HG03039 (cell line): ENCODE data around the gene CARS1.
A peak's percentile ranks its signal among the peaks of the same experiment; 100 is the strongest.

ENCODE experiments used
- ATAC-seq: cut with Tn5 transposase; IDR thresholded peaks from one replicate; pipeline ENCODE4 v1.9.1; 2021; ENCODE audit warnings: mild to moderate bottlenecking, moderate library complexity; ENCODE audit not compliant: unreplicated experiment

CARS1 gene

DNA sequence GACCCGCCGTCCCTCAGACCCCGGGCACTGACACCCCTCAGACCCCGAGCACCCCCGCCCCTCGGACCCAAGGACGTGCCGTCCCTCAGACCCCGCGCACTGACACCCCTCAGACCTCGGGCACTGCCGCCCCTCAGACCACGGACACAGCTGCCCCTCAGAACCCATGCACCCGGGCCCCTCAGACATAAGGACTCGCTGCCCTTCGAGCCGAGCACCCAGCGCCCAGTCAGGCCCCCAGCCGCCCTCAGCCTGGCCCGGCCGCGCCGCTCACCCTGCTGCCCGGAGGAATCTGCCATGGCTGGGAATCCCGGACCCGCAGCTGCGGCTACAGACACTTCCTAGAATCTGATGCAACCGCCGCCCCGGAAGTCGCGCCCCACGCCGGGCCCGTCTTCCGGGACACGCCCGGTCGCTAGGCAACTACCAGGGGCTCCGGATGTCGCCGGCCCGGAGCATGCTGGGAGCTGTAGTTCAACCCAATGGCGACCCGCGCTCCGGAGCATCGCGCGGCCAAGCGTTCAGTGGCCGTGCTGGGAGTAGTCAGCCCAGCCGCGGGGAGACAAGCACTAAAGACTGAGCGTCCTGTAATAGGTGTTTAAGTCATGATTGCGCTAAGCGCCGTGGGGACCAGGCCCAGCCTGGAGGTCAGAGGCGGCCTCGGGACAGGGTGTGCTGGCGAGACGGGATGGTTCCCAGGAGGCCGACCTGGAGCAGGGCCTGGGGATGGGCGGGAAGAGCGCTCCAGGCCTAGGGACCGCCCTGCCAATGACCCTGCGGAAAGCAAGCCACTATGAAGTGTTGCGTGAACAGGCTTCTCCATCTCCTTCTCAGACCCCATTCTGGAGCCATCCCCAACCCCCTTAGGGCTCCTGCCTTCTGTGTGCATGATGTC, at the start of gene CARS1:
CARS1 (minus strand) TSS at position 355 of the 895 bp plus-strand sequence; CDS start at position 299, 56 bp downstream.
- ATAC-seq, result peak; percentile 97

DNA sequence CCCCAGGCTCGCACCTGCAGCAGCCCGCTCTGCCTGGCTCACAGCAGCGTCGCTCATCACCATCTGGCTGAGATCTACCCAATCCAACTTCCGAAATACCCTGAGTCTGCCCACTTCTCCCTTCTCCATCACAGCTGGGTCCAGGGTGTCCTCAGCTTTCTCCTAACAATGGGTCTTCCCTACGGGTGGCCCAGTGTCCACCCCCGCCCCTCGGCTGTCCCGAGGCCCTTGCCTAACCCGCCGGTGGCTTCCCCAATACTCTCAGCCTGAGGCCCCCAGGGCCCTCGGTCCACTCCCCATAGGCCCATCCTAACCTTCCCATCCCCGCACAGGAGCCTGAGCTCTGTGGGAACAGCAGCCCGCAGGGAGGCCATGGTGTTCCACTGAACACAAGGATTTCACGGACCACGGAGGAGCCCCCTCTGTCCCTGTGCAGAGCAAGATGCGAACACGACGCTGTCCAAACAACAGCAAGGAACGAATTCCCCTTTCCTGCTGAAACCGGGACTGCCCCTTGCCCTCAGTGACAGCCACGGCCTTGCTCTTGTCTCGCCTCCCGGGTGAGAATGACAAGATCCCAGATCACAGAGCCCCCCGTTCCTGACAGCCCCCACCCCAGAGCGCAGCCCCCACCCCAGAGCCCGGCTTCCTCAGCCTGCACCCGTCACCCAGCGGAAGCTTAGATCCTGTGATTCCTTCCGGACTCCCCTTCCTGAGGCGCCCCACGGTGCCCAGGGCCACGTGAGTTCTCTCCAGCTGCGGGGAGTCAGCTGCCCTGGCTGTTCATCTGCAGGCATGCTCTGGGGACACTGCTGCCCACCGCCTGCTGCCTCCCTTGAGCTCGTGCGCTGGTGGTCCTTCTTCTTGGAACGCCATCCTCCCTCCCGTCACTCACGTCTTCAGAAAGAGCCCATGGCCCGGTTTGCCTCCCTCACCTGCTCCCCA, 48.8 kb upstream of the CARS1 start:
- no peak for ATAC-seq

DNA sequence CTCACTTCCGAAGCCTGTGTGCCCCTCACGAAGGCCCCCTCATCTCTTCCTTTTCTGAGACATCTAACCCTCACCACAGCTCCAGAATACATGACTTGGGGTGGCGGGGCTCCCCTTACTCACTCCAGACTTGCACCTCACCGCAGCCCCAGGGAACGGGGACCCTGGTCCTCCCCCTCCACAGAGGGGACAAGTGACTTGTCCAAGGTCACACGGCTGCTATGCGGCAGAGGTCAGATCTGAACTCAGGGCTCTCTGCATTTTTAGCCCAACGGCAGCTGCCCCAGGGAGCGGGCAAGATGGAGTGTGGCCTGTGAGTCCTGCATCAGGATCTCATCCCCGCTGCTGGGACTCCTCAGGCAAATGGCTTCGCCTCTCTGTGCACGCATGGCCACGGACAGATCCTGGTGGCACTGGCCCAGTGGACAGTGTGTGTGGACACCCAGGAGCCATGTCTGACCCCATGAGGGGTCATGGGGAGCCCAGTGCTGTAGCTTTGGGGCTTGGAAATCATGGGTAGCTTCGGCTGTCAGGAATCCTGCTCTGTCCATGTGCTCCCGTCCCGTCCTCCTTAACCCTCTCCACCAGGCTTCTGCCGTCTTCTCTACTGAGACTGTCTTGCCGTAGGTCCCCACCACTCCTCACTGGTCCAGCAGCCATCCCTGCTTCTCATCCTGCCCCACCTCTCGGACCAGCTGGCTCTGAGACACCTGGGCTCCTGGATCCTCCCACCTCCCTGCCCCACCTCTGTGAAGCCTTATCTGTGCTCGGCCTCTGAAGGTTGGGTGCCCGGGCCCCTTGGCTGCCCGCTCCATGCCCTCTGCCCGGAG, 48.0 kb upstream of the CARS1 start:
- ATAC-seq, result no peak

DNA sequence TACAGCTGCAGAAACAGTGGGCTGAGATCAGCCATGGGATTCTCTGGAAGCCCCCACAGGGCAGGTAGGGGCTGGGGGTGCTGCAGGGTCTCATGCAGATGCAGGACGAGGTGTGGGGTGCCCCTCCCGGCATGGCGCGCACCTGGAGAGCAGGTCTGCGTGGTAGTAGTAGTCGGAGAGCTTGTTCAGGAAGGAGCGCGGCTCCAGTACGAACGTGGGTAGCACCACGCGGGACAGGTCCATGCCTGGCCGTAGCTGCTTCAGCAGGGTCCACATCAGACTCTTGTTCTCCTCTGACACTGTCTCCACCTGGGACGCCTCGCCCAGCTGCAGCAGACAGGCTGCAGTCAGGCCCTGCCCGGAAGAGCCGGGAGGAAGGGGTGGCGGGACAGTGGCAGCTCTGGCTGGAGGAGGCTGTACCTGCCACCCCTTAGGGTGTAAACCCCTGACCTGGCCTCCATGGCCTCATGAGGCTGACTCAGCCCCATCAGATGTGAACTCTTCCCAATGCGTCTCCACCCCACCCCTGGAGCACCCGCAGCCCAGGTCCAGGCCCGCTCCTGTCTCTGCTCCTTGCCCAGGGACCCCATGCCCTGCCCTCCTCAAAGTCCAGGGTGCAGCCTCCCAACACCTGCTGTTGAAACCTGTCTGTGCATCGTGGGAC, 47.0 kb upstream of the CARS1 start:
- ATAC-seq, result no peak

DNA sequence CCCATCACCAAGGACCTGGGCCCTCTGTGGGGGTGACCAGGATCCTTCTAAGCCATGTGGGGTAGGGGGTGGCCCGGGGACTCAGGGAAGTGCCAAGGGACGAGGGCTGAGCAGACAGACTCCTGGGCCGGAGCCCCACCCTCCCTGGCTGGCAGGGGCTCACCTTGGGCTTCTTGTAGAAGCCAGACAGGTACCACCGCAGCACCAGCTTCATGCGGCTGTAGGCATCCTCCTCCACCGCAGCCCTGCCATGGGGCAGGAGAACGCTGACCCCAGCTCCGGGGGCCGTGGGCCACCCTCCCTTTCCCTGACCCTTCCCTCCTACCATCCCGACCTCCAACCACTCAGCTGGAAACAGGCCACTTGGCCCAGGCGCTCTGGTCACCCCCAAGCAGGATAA, 45.9 kb upstream of the CARS1 start:
- ATAC-seq, result no peak

DNA sequence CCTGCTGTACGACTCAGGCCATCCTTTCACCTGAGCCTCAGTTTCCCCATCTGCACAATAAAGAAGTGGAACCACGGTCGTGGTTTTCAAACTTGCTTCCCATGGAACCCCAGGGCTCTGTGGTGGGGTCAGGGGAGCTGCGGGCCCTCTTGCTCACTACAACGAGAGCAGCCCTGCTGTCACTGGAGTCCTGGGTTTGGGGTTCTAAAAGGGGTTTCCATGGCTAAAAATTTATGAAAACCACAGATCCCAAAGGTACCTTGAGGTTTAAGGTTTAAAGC, 45.4 kb upstream of the CARS1 start:
- ATAC-seq, result no peak

DNA sequence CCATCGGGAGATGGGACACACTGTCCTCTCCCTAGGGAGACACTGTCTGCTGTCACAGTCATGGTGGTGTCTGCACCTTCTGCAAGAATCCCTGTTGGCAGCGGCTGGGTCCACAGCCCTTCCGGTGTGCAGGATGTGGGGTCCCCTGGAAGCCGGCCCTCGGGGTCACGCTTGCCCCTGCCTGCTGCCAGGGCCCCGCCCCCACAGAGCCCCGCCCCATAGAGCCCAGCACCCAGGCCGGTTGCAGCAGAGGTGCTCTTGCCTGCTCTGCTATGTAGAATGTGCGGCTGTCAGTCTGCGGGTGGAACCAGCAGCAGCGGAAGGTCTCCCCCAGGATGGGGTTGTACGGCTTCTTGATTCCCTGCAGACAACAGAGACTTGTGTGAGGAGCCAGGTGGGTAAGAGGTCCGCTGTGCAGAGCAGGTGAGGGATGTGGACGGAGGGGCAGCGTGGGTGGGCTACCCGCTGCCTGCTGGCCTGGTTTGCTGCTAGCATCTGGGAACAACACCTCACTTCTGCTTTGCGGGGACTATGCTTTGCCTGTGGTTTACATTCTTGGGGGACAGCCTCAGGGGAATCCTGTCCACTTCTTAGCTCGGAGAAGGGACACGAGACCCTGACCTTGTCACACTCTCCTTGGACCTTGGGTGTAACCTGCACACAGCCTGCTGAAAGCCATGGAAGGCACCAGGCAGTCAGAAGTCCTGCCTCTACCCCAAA, 44.9 kb upstream of the CARS1 start:
- no peak for ATAC-seq

DNA sequence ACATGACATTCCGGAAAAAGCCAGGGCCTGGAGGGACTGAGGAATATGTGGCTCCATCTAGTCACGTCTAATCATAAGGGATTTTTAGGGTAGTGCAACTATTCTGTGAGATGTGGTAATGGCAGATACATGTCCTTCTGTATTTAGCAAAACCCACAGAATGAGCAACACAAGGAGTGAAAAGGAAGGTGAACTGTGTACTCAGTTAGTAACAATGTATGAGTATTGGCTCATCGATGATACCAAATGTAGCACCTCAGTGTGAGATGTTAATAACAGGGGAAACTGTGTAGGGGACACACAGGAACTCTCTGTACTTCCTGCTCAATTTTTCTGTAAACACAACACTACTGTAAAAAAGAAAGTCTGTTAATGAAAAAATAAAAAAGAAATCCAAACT, 42.0 kb upstream of the CARS1 start:
- no peak for ATAC-seq

DNA sequence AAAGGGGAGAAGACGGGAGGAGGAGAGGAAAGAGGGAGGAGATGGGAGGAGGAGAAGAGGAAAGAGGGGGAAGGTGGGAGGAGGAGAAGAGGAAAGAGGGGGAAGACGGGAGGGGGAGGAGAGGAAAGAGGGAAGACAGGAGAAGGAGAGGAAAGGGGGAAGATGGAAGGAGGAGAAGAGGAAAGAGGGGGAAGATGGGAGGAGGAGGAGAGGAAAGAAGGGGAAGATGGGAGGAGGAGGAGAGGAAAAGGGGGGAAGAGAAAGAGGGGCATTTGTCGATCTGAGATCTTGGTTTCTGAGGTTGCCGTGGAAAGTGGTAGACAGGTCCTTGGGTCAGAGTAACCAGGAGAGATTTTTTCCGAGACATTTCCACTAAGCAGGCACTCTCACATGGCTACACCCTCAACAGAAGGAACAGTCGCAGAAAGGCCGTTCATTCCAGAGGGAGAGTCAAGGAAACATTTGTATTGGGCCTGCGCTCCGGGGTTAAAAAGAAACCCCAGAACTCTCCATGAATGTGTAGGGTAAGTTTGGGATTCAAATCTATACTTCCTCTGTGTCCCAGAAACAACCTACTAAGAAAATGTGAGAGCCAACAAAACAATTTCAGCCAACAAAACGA, 39.8 kb upstream of the CARS1 start:
- ATAC-seq, result no peak

DNA sequence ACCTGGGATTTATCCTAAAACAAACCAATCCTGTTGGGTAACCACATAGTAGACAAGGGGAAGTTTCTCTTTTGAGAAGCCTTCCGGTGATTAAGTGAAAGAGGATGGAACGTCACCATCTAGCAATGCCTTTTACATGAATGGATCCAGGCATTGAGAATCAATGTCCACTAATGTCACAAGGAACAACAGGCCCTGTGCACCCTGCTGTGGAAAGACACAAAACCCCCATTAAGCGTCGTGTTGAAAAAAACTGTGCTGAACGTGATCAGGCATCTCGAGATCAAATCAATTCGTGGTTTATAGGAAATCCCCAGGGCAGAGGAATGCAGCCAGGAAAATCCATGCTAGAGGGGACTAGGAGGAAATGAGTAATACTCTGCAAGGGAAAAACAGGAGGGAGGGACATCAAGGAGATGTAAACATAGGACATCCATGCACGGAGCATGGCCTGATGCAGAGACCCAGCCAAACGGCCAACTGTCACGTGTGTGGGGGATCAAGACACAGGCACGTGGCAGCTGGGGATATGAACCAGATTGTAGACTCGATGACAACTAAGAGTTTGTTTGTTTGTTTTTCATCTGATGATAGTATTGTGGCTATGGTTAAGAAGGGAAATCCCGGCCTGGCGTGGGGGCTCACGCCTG, 38.6 kb upstream of the CARS1 start:
- ATAC-seq, result no peak

DNA sequence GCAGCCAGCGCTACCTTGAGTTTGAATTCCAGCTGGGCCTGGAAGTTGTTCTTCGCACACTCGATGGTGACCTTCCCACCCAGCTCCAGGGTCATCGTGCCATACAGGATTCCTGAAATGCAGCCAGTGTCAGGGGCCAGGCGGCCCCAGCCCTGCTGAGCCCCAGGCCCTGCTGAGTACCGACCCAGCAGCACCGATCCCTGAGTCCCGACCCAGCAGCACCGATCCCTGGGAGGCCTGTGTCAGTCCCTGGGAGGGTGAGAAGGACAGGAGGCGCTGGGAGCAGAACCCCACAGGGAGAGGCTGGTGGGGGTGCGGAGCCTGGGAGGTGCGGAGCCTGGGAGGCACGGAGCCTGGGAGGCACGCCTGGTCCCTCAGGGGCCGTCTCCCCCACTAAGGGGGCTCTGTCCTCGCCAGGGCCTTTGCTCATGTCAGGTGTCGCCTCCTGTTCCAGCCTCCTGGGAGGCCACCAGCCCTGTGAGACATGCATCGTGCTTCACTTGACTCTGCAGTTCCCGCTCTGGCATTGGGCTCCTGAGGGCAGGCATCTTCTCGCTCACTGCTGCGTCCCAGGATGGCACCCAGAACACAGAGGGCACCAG, 37.1 kb upstream of the CARS1 start:
- ATAC-seq, result no peak

DNA sequence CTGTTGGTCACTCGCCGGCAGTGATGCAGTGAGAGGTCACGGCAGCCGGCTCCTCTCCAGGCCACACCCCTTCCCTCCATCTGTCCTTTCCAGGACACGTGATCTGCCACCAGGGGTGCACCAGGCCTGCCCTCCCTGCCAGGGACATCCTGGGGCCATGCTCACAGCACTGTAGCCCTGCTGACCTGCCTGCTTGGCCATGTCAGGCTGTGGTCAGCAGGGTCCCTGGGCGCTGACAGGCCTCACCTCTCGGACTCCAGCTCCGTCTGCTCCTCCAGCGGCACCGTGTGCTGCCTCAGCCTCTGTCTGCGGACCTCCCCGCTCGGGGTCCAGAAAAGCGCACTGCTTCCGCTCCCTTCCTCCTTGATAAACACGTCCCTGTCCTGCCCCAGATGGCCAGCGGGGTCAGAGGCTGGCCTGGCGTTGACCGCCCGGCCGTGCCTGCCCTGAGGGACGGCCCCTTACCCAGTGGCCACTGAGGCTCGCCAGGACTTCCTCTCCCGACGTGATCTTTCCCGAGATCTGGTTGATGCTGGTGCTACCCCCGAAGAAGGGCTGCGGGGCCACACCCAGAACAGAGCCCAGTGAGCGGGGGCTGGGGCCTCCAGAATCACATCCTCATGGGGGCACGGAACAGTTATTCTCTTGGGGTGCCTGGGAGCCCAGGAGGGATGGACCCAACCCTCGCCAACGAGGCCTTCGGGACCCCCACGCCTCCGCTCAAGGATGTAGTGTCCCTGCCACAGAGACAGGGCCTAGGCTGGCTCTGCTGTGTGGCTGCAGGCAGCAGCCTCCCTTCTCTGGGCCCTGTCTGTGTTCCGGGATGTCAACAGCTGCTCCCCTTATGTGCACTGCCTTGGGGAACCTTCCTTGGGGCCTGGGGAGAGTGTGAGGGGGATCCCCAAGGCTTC, 36.3 kb upstream of the CARS1 start:
- ATAC-seq, result no peak

DNA sequence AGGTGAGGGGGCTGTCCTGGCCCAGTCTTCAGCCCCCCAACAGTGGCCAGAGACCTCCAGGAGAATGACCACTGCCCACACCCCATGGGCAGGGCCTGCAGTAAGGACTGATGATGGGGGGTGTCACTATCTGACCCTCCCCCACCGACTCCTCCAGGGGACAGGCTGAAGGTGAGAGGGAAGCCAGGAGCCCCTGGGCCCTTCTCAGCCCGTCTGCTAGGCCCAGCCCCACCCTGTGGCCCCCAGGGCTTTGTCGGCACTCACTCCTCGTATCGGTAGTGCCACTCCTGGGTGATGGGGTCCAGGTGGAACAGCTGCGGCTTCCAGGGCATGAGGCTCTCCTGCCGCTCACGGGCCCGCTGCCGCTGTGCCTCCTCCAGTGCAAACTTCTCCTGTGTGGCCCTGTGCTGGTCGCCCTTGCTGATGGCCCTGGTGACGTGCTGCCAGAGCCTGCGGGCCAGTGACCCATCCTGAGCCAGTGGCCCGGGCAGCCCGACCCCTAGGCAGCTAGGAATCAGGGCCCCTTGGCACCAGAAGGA, 35.4 kb upstream of the CARS1 start:
- no peak for ATAC-seq

DNA sequence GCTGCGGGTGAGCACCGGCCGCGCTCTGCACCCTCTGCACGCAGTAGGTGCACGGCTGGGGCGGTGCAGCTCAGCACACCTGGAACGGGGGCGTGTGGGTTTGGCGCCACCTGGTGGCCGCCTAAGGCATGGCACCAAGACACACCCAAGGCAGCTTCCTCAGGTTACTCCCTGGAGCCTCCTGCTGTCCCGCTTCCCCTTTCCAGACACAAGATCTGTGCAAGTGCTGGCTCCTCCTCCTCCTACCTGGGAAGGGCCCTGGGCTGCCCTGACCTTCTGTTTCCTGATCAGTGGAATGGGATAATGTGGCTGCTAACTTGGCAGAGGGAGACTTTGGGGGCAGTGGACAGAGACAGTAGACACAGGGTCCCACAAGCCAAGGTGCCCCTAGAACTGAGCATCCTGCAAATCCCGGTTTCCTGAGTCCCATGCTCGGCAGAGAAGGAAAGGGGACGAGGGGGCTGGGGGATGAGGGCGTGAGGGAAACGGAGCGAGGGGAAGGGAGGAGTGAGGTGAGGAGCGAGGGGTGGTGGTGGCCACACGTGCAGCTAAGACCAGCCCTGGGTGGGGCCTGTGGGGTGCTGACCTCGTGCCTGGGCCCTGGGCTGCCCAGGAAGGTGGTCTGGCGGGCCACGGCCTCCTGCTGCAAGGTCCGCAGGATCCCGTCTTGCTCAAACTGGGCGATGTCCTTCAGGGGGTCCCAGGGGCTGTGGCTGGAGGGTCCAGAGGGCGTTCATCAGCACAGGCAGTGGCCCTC, 34.8 kb upstream of the CARS1 start:
- no peak for ATAC-seq

DNA sequence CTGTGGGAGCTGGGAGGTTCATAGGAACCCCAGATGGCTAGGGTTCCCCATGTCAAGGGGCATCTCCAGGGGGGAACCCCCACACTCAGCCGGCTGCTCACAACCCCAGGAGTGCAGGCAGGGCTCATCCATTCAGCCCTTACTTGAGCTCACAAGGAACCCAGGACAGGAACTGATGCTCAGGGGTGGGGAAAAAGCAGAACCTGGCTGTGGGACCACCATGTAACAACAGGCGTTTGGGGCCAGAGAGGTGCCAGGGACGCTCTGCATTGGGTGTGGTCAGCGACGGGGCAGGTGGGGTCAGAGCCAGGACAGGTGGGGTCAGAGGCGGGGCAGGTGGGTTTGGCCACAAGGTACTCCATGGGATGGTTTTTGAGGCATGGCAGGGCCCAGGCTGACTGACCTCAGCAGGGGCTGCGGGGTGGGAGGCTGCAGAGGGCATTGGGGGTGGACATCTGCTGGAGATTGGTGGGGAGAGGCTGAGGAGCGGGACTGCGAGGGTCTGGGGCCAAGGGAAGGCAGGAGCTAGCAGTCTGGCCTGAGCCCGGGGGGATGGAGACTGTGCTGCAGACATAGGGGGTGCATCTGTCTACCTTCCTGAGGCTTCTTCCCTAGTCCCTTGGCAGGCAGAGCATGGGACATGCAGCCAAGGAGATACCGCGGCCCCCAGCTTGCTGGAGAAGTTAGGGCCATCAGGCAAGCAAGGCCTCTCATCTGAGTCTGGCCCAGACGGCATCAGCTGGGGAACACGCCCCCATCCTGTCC, 34.0 kb upstream of the CARS1 start:
- no peak for ATAC-seq
